M059J (cell line): Measurements from ENCODE around the gene GALNT17. TPM values are rescaled to one million over a fixed set of nuclear protein-coding genes. Genes with fewer than 3 reads are reported as not detected.

ENCODE experiments used
- DNase-seq: peaks from one replicate; pipeline ENCODE4 v3.0.0-alpha.2; 2012; ENCODE audit warnings: low read depth
- total RNA-seq: library from RNA; depleted of rRNA; stranded (reverse); fragments of >200 nt; shearing (Covaris generic); gene quantifications from 2 replicates; pipeline ENCODE4 v1.2.3, GENCODE V29; 2014

Gene GALNT17
- total RNA-seq, 1 experiment from 2014 or later, result not detected

DNA sequence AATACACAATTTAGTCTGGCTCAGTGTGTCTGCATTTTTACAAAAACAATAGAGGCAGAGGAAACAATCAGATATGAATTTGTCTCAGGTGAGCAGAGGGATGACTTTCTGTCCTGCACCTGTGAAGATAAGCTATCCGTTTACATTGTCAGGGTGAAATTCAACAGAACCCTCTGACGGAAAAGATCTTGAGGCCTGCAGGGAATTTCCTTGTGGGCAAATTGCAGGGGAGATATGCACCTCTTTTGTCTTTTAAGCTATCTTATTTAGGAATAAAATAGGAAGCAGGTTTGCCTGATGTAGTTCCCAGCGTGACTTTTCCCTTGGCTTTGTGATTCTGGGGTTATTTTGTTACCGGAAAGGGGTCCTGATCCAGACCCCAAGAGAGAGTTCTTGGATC, 325.1 kb downstream of the GALNT17 start:
- DNase-seq, result no peak

- no peak for DNase-seq
Observed at GRCh38 chr7:71457846-71458590, 326.1 kb downstream of the GALNT17 start.

- no peak for DNase-seq
Observed at GRCh38 chr7:71459132-71459531, 327.2 kb downstream of the GALNT17 start.

DNA sequence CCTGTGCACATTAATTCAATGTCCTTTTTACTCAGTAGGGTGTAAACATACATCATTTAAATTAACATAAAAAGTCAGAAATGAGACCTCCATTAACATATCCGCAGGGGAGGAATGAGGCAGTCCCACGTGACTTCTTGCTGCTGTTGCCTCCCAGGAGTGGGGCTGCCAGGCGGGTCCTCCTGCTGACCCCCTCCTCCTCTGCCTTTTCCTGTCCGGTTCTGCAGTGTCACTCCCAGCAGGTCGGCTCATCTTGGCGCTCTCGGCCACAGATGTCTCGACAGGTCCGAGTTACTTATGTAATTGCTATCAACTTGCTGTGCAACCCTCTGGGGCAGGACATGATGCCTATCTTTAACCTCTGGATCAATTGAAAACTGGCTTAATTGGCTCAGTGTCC, 329.6 kb downstream of the GALNT17 start:
- DNase-seq, result no peak

- no peak for DNase-seq
Observed at GRCh38 chr7:71465741-71466189, 333.8 kb downstream of the GALNT17 start.

DNA sequence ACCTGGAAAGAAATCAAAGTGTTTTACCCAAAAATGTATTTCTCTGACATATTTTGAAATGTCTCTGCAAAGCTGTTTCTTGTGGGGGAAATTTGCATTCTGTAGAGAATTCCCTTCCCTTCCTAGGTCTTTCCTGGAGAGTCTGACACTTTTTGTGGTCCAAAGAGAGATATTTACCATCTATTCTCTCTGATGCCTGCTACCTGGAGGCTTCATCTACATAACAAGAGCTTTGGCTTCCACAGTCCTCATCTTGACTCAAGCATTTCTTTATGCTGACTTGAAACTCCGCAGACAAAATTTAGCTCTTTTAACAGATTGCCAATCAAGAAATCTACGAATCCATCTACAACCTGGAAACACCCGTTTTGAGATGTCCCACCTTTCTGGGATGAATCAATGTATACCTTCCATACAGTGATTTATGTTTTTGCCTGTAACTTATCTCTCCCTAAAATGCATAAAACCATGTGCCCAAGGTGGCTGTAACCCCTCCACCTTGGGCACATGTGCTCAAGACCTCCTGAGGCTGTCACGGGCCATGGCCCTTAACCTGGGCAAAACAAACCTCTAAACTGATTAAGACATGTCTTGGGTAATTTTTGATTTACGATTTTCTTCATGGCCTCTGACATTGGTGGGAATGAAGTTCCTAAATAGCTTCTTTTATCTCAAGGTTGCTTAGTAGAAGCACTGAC, 334.7 kb downstream of the GALNT17 start:
- no peak for DNase-seq

- DNase-seq, result no peak
Observed at GRCh38 chr7:71470326-71470725, 338.4 kb downstream of the GALNT17 start.

- DNase-seq, result no peak
Observed at GRCh38 chr7:71470830-71471229, 338.9 kb downstream of the GALNT17 start.

DNA sequence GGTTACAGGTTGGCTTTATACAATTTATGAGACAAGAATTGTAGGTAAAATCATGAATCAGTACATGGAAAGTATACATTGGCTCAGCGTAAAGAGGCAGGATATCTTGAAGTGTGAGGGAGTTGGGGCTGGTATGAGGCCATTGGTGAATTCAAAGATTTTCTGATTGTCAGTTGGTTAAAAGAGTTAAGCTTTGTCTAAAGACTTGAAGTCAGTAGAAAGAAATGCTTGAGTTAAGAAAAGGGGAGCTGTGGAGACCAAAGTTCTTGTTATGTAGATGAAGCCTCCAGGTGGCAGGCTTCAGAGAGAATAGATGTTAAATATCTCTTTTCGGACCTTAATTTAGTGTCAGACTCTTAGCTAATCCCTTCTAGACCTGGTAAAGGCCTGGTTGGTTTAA, 341.0 kb downstream of the GALNT17 start:
- no peak for DNase-seq

DNA sequence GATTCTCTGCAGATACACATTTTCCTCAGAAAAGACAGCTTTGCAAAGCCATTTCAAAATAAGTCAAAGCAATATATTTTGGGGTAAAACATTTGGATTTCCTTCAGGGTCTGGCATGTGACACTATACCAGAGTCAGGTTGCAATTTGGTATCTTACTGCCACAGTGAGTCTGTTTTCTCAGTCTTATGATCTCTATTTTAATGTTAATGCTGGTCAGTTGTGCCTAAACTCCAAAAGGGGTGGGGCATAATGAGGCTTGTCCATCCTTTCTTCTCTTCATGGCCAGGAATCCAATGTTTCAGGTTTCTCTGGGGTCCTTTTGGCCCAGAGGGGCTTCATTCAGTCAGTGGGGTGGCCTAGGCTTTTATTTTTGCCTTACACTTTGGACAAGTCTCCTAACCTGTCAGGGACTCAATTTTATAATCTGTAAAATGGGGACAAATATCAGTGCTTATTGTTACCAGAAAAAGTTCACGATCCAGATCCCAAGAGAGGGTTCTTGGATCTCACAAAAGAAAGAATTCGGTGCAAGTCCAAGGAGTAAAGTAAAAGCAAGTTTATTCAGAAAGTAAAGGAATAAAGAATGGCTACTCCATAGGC, 341.5 kb downstream of the GALNT17 start:
- DNase-seq, result no peak

DNA sequence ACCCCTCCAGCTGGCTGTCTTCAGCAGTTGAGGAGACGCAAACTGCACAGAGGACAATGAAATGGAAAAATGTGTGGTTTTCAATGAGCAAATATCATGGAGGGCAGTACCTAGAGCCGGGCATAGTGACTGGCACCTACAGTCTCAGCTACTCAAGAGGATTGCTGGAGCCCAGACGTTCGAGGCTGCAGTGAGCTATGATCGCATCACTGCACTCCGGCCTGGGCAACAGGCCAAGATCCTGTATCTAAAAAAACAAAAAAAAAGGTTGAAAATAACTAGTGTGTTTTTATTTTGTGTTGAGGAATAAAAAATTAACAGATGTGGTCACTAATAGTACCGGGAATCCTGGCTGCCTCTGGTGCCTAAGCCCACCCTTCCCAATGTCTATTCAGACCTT, 345.5 kb downstream of the GALNT17 start:
- DNase-seq, result no peak

DNA sequence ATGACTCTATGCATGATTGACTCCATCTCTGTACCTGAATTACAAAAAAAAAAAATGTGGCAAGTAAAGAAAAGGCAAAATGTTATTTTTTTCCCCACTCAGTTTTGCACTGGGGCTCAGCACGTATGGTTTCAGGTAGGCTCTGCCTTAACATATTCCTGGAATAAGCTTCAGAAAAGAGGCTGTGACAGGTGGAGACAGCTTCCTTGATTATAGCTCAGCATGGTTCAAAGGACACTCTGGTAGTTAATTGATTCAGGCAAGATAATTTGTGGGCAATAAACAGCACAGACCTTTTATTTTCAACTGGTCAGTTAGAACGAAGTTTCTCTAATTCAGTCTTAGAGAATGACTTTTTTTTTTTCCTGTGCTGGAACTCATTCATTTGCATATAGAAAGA, 347.3 kb downstream of the GALNT17 start:
- DNase-seq, result no peak

DNA sequence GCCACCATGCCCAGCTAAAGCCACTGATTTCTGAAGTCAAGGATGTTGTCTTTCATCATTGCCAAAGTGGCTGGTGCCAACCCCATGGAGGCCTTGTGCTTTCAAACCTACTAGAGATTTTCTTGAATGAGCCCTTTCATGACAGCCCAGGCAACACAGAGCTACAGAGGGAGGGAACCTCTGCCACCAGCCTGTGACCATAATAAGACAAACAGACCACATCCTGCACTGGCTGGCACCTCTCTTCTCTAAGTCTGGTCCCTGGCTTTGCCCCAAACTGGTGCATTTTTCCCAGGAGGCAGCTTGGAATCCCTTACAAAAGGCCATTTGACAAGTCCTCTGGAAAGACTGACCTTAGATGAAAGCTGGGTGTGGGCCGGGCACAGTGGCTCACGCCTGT, 348.8 kb downstream of the GALNT17 start:
- DNase-seq, result no peak

DNA sequence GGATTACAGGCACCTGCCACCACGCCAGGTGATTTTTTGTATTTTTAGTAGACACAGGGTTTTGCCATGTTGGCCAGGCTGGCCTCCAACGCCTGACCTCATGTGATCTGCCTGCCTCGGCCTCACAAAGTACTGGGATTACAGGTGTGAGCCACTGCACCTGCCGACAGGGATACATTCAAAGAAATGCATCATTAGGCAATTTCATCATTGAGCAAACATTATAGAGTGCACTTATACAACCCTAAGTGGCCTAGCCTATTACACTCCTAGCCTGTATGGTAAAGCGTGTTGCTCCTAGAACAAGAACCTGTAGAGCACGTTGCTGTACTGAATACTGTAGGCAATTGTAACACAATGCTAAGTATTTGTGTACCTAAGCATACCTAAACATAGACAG, 350.3 kb downstream of the GALNT17 start:
- DNase-seq, result no peak

DNA sequence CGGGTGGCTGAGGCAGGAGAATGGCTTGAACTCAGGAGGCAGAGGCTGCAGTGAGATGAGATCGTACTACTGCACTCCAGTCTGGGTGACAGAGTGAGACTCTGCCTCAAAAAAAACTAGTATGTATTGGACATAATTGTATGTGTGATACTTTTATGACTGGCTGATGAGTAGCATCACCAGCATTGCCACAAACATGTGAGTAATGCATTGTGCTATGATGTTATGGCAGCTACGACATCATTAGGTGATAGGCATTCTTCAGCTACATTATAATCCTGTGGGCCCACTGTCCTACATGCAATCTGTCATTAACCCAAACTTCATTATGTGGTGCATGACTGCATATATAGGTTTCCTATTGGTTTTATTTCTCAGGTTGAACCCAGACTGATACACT, 352.4 kb downstream of the GALNT17 start:
- DNase-seq, result peak; percentile 9

DNA sequence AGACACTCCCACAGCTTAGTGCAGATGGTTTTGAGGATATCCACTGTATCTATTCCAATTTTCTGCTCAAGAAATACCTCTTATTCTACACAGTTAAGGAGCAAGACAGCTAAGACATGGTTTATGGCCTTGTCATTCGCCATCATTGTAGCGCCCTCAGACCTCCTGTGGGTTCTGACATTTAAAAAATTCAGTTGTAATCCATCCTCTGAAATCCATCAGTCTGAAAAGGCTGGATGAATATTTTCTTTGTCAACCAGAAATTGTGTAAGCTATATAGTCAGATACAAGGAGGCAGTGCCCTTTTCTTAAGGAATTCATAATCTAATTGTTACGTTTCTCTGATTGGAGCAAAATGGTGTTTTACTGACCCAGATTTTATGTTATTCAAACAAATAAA, 353.6 kb downstream of the GALNT17 start:
- DNase-seq, result no peak

GRCh38 chr7:71486414-71486813, 354.5 kb downstream of the GALNT17 start:
- DNase-seq, result no peak

DNA sequence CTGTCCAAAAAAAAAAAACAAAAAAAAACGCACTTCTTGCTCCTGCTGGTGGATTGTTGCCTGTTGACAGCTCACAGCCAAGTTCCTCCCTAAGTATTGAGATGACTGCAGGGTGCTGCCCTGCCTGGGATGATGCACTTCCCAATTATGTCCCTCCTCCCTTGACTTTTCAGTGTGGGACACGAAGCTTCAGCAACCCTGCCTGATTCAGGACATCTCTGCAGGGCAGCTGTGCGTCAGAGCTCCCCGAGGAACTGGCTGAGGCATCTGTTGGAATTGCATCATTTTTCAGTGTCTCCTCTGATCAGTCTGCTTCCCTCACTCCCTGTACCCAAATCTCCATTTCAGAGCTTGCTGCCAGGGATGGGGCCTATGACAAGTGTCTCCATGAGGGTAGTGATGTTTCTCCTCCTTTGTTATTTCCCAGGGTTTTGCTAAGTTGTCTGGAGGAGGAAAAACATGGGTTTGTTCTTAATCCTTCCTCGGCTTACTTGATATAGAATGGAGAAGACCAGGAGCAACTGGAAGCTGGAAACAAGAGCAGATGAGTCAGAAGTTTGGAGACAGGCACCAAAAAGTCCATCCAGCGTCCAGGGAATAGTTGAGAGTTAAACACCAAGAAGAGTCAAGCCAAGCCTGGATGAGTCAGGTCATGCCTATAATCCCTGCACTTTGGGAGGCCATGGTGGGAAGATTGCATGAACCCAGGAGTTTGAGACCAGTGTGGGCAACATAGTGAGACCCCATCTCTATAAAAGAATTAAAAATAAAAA, 355.1 kb downstream of the GALNT17 start:
- DNase-seq, result peak; percentile 33

DNA sequence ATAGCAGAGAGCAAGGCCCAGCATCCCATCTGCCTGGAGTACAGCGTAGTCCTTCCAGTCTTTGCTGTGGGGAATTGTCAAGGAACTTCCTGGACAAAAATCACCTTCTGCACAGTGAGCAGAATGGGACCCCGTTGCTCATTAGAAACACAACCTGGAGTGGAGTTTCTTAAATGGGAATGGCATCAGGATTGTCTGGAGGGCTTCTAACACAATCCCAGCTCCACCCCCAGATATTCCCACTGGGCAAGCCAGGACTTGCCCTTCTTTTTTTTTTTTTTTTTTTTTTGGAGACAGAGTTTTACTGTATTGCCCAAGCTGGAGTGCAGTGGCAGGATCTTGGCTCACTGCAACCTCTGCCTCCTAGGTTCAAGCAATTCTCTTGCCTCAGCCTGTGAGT, 356.4 kb downstream of the GALNT17 start:
- no peak for DNase-seq

GRCh38 chr7:71491336-71491735, 359.4 kb downstream of the GALNT17 start:
- DNase-seq, result no peak

DNA sequence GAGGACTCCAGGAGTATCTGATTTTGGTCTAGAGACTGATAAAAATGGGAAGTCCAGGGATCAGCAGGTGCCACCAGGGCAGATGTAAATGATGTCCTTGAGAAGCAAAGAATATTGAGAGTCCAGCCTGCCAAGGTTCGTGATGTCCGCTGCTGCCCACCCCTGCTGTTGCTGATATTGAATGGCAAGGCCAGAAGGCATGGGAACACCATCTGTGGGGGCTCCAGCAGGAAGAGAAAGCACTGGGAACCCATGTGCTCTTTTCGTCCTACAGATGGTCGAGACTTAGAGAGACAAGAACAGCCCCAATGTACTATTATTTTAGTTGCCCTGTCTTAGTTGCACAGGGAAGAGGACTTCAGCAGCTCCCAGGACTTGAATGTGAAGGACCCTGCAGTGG, 363.9 kb downstream of the GALNT17 start:
- no peak for DNase-seq

GRCh38 chr7:71497256-71497946, 365.5 kb downstream of the GALNT17 start:
- no peak for DNase-seq
